ENCODE data around the gene BARHL1. TPM values are rescaled to one million over a fixed set of nuclear protein-coding genes. Genes with fewer than 3 reads are reported as not detected.

BARHL1 gene
- polyA plus RNA-seq, 2 of the 4 experiments (the other 2 are of a cell fraction): not detected

GRCh38 chr9:132541870-132542830 lies 40.3 kb upstream of the BARHL1 start:
- no peak for ATAC-seq
- TF ChIP-seq USF2 (IDR thresholded peaks at IDR 0.05) (no peak), JUN (IDR thresholded peaks at IDR 0.05) (no peak), ZFP36 (IDR thresholded peaks at IDR 0.05; ENCODE audit: borderline replicate concordance, partially characterized antibody) (no peak), CHD2 (IDR thresholded peaks at IDR 0.05; ENCODE audit: low read length, partially characterized antibody) (no peak)
- Histone ChIP-seq H3K4me3 (no peak overlapping the region), H3K4me2 (no peak overlapping the region), H3K4me1 (0 out of 3 replicates have a peak, but pooled peaks cover 3% of the 10 kb centered on the region), H3K9me3 (no peaks in the 10 kb centered on the region), H3K27ac (no peak overlapping the region)
- FAIRE-seq: no peak
- 70% methylated on average over 9 of the region's 19 CpGs for WGBS (ENCODE audit: missing lambda C conversion rate)
- ChIA-PET CTCF (interaction anchor here (1.2 kb wide), 1 partner anchor 11 kb away, joined by 3 read pairs; no protein-coding TSS in a partner anchor), POLR2A (no interaction called here)
- no peak for DNase-seq (ENCODE audit: low read depth in 1 of 2, low spot score in 1 of 2)

GRCh38 chr9:132543251-132543650 lies 39.2 kb upstream of the BARHL1 start:
- ATAC-seq (no peak), DNase-seq (ENCODE audit: low read depth in 1 of 2, low spot score in 1 of 2) (no peak), FAIRE-seq (no peak)
- H3K4me3 ChIP-seq: no peak overlapping the region
- ChIA-PET CTCF (interaction anchor here (1.2 to 1.9 kb wide), 2 partner anchors 12 to 32 kb away, joined by 3 to 9 read pairs; no protein-coding TSS in a partner anchor), POLR2A (no interaction called here)
- H3K4me1 ChIP-seq: 0 out of 3 replicates have a peak, but pooled peaks cover 3% of the 10 kb centered on the region
- H3K9me3 ChIP-seq: no peaks in the 10 kb centered on the region
- WGBS (ENCODE audit: missing lambda C conversion rate): 94% methylated on average over 2 of the region's 4 CpGs
- H3K27ac ChIP-seq: no peak overlapping the region
- H3K4me2 ChIP-seq: no peak overlapping the region
- TF ChIP-seq SMC3 (IDR thresholded peaks at IDR 0.05): no peak
- no peak for TF ChIP-seq FOSL2 (IDR thresholded peaks at IDR 0.05)
- TF ChIP-seq FOSL2 (CRISPR knock-in tag; IDR thresholded peaks at IDR 0.05): no peak
- TF ChIP-seq ZNF302 (CRISPR knock-in tag; IDR thresholded peaks at IDR 0.05): no peak
- TF ChIP-seq FOSB (CRISPR knock-in tag; IDR thresholded peaks at IDR 0.05): no peak
- TF ChIP-seq, protein P1, sequence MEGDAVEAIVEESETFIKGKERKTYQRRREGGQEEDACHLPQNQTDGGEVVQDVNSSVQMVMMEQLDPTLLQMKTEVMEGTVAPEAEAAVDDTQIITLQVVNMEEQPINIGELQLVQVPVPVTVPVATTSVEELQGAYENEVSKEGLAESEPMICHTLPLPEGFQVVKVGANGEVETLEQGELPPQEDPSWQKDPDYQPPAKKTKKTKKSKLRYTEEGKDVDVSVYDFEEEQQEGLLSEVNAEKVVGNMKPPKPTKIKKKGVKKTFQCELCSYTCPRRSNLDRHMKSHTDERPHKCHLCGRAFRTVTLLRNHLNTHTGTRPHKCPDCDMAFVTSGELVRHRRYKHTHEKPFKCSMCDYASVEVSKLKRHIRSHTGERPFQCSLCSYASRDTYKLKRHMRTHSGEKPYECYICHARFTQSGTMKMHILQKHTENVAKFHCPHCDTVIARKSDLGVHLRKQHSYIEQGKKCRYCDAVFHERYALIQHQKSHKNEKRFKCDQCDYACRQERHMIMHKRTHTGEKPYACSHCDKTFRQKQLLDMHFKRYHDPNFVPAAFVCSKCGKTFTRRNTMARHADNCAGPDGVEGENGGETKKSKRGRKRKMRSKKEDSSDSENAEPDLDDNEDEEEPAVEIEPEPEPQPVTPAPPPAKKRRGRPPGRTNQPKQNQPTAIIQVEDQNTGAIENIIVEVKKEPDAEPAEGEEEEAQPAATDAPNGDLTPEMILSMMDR (IDR thresholded peaks at IDR 0.05): no peak
- no peak for TF ChIP-seq RARB (CRISPR knock-in tag; IDR thresholded peaks at IDR 0.05)
- no peak for TF ChIP-seq GATA3 (IDR thresholded peaks at IDR 0.05; ENCODE audit: borderline replicate concordance)
- TF ChIP-seq, protein P2, sequence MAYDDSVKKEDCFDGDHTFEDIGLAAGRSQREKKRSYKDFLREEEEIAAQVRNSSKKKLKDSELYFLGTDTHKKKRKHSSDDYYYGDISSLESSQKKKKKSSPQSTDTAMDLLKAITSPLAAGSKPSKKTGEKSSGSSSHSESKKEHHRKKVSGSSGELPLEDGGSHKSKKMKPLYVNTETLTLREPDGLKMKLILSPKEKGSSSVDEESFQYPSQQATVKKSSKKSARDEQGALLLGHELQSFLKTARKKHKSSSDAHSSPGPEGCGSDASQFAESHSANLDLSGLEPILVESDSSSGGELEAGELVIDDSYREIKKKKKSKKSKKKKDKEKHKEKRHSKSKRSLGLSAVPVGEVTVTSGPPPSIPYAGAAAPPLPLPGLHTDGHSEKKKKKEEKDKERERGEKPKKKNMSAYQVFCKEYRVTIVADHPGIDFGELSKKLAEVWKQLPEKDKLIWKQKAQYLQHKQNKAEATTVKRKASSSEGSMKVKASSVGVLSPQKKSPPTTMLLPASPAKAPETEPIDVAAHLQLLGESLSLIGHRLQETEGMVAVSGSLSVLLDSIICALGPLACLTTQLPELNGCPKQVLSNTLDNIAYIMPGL (CRISPR knock-in tag; IDR thresholded peaks at IDR 0.05; ENCODE audit: borderline replicate concordance): no peak
- TF ChIP-seq EHF (CRISPR knock-in tag; IDR thresholded peaks at IDR 0.05): no peak

GRCh38 chr9:132543960-132544359 lies 38.4 kb upstream of the BARHL1 start:
- no peak overlapping the region for H3K4me3 ChIP-seq
- ATAC-seq (no peak), DNase-seq (ENCODE audit: low read depth in 1 of 2, low spot score in 1 of 2) (no peak), FAIRE-seq (no peak)
- 0 out of 3 replicates have a peak, but pooled peaks cover 3% of the 10 kb centered on the region for H3K4me1 ChIP-seq
- no peak overlapping the region for H3K27ac ChIP-seq
- POLR2A ChIA-PET: no interaction called here
- no peaks in the 10 kb centered on the region for H3K9me3 ChIP-seq
- CTCF ChIA-PET: interaction anchor here (0.6 to 1.9 kb wide), 2 partner anchors 11 to 31 kb away, joined by 4 to 9 read pairs; no protein-coding TSS in a partner anchor
- no peak overlapping the region for H3K4me2 ChIP-seq
- TF ChIP-seq REST (IDR thresholded peaks at IDR 0.05) (no peak), MYC (IDR thresholded peaks at IDR 0.05; ENCODE audit: borderline replicate concordance, low read length) (no peak), EHF (CRISPR knock-in tag; IDR thresholded peaks at IDR 0.05) (no peak), TFCP2L1 (CRISPR knock-in tag; IDR thresholded peaks at IDR 0.05) (no peak), BCL3 (IDR thresholded peaks at IDR 0.05) (no peak), RAD21 (conservative IDR thresholded peaks at IDR 0.05 in 1 of 2, IDR thresholded peaks at IDR 0.05 in 1 of 2) (no peak), KDM5A (IDR thresholded peaks at IDR 0.05) (no peak), ZSCAN20 (CRISPR knock-in tag; IDR thresholded peaks at IDR 0.05) (no peak), KDM1A (IDR thresholded peaks at IDR 0.05; ENCODE audit: low read depth) (no peak)
- TF ChIP-seq, protein P3, sequence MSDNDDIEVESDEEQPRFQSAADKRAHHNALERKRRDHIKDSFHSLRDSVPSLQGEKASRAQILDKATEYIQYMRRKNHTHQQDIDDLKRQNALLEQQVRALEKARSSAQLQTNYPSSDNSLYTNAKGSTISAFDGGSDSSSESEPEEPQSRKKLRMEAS (IDR thresholded peaks at IDR 0.05): no peak
- WGBS (ENCODE audit: missing lambda C conversion rate): 76% methylated on average over 21 of the region's 21 CpGs
